ENCODE results near the gene ZNF626.
"Not testable (repeated sequence)": the region's sequence is repeated elsewhere in the genome, so short reads cannot be mapped to it uniquely, and the experiment has no call there.

ZNF626 gene

DNA sequence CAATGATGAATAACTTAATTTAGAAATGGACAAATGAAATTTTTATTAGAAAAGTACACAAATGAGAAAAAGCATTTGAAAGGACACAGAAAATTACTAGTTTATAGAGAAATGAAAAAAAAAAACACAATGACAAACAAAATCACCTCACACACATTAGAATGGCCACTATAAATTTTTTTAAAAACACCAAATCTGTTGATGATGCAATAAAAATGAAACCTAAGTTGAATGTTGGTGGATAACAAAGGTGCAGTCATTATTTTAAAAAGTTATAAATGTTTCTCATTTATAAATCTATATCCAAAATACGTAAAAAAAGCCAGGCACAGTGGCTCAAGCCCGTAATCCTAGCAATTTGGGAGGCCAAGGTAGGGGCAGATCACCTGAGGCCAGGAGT lies 20.8 kb downstream of the ZNF626 start:
- H3K4me3 ChIP-seq (ENCODE audit: low read depth, low read length), result no peak overlapping the region
- TF ChIP-seq CTCF (IDR thresholded peaks at IDR 0.05; ENCODE audit: borderline replicate concordance, insufficient read depth, low read depth, low read length), result no peak

DNA sequence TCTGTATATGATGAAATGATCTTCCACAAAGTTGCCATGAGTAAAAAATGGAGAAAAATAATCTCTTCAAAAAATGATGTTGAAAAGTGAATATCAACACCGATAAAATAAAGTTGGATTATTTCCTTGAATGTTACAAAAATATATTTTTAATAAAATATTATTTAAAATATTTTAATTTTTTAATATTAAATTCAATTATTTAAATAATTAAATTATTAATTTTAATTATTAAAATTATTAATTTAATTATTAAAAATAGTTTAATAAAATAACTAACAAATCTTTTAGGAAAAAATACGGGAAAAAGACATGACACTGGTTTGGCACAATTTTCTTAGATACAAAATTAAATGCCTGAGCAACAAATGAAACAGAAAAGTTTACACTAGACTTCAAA lies 21.3 kb downstream of the ZNF626 start:
- H3K4me3 ChIP-seq (ENCODE audit: low read depth, low read length), result no peak overlapping the region
- no peak for TF ChIP-seq CTCF (IDR thresholded peaks at IDR 0.05; ENCODE audit: borderline replicate concordance, insufficient read depth, low read depth, low read length)

GRCh38 chr19:20624560-20624959 lies 36.8 kb downstream of the ZNF626 start:
- H3K4me3 ChIP-seq (ENCODE audit: low read depth, low read length), result not testable (repeated sequence)

GRCh38 chr19:20616071-20616470 lies 45.3 kb downstream of the ZNF626 start:
- no peak overlapping the region for H3K4me3 ChIP-seq (ENCODE audit: low read depth, low read length)
- TF ChIP-seq CTCF (IDR thresholded peaks at IDR 0.05; ENCODE audit: borderline replicate concordance, insufficient read depth, low read depth, low read length), result no peak

DNA sequence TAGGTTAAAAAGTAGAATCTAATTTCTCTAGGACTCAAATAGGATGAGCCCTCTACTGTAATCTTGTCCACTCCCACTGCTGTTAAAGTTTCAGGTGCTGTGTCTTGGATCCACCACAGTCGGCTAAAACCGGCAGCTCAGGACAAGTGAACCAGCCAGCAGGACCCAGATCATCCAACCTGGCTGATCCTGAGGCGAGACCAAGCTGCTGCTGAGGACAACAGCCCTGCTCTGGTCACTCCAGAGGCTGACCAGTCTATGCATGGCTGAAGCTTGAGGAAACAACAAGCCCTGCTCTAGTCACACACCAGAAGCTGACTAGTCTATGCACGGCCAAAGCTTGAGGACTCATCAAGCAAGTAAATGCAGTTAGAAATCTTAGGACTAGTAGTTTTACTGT lies 46.4 kb downstream of the ZNF626 start:
- H3K4me3 ChIP-seq (ENCODE audit: low read depth, low read length), result not testable (repeated sequence)

- H3K4me3 ChIP-seq (ENCODE audit: low read depth, low read length), result no peak overlapping the region
These were observed 48.6 kb downstream of the ZNF626 start for GRCh38 chr19:20612711-20613316.

DNA sequence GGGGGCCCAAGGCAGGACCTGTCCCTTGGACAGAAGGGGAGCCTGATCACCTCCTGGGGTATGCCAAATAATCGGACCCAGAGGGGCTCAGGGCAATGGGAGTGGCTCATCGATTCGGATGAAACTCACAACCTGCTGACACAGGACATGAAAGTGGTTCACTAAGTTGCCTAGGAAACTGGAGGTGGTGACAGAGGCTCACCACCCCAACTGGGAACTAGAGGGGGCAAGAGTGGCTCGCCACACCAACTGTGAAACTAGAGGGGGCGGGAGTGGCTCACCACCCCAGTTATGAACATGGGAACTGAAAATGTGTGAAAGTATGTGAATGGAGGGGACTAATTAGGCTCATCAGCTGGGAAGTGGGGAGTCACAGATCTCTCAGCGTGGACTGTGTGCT lies 49.5 kb downstream of the ZNF626 start:
- no peak overlapping the region for H3K4me3 ChIP-seq (ENCODE audit: low read depth, low read length)
- no peak for TF ChIP-seq CTCF (IDR thresholded peaks at IDR 0.05; ENCODE audit: borderline replicate concordance, insufficient read depth, low read depth, low read length)

More at GRCh38 chr19:20612711-20613316, 48.6 kb downstream of the ZNF626 start:
- TF ChIP-seq CTCF (IDR thresholded peaks at IDR 0.05; ENCODE audit: borderline replicate concordance, insufficient read depth, low read depth, low read length), result no peak

DNA sequence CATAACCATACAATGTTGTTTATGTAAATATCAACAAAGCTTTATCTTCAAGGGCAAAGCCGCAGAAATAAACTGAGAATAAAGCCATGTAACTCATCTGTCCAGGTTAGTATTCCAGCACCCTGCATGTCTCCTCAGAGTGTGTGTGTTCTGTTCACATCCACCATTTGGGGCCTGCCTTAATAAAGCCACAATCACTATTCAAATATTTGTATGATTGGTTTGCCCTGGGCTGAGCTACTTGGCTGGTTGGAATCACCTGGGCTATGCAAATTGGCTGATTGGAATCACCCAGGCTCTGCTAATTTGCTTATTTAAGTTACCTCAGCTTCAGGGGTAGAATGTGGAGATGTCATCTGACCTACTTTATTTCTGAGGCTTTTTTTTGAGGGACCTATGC lies 53.4 kb downstream of the ZNF626 start:
- no peak for TF ChIP-seq CTCF (IDR thresholded peaks at IDR 0.05; ENCODE audit: borderline replicate concordance, insufficient read depth, low read depth, low read length)
- no peak overlapping the region for H3K4me3 ChIP-seq (ENCODE audit: low read depth, low read length)

Data from GM12875 (cell line).